Osteocyte (in vitro differentiated cells): ENCODE measurements around the gene CAVIN4. TPM values are rescaled to one million over a fixed set of nuclear protein-coding genes. Genes with fewer than 3 reads are reported as not detected.

Experiments
- DNase-seq: peaks from one replicate; pipeline ENCODE4 v3.0.0; 2021; ENCODE audit warnings: mixed read lengths; ENCODE audit not compliant: unreplicated experiment; ENCODE audit errors: extremely low spot score
- H3K27ac Mint-ChIP-seq: one replicate; pipeline ENCODE4 v1.8.0; 2021; ENCODE audit warnings: mild to moderate bottlenecking, mixed read lengths; ENCODE audit not compliant: unreplicated experiment
- H3K27me3 Mint-ChIP-seq: one replicate; pipeline ENCODE4 v1.8.0; 2021; ENCODE audit warnings: mixed read lengths; ENCODE audit not compliant: unreplicated experiment
- H3K36me3 Mint-ChIP-seq: one replicate; pipeline ENCODE4 v1.8.0; 2021; ENCODE audit warnings: mixed read lengths; ENCODE audit not compliant: unreplicated experiment
- H3K4me1 Mint-ChIP-seq: one replicate; pipeline ENCODE4 v1.8.0; 2021; ENCODE audit warnings: mixed read lengths; ENCODE audit not compliant: unreplicated experiment
- H3K4me3 Mint-ChIP-seq: one replicate; pipeline ENCODE4 v1.8.0; 2021; ENCODE audit warnings: mild to moderate bottlenecking, moderate library complexity, mixed read lengths; ENCODE audit not compliant: unreplicated experiment
- H3K9me3 Mint-ChIP-seq: one replicate; pipeline ENCODE4 v1.8.0; 2021; ENCODE audit warnings: mixed read lengths; ENCODE audit not compliant: unreplicated experiment
- CTCF ChIP-seq: fragments of 200-600 bp; sonication (generic); IDR thresholded peaks from 2 replicates; pipeline ENCODE4 v1.5.0; 2021; ENCODE audit warnings: antibody characterized with exemption, mild to moderate bottlenecking, moderate library complexity
- total RNA-seq: library from RNA; stranded (reverse); gene quantifications from 2 replicates; pipeline ENCODE4 v1.2.1, GENCODE V29; 2021

Gene CAVIN4
- total RNA-seq, 1 donor from 2014 or later, result 1.1 TPM

DNA sequence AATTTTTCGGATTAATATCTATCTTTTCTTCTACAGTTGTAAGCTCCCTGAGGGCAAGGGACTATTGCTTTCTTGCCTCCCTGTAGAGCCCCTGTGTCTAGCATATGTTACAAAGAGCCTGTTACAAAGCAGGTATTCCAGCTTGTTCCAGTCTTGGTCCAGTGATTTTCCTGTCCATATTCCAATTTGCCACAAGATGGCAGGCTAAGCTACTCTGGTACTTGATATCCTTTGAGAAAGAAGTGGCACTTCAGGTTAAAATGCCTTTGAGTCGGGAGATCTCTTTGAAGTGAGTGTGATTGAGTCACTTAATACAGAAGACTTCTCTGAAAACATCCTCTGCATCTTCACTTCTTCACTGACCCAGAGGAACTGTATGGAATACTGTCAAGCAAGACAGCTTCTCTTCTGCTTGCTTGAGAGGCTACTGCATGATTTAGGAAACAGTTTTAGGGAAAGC lies 24.5 kb downstream of the CAVIN4 start:
- H3K36me3 Mint-ChIP-seq, result no peaks in the 10 kb centered on the region
- H3K9me3 Mint-ChIP-seq, result no peaks in the 10 kb centered on the region
- peak; percentile 72 for TF ChIP-seq CTCF
- H3K27me3 Mint-ChIP-seq, result peaks cover 15% of the 10 kb centered on the region
- H3K27ac Mint-ChIP-seq, result no peak overlapping the region
- H3K4me3 Mint-ChIP-seq, result no peak overlapping the region
- peaks cover 12% of the 10 kb centered on the region for H3K4me1 Mint-ChIP-seq
- no peak for DNase-seq

- H3K36me3 Mint-ChIP-seq, result no peaks in the 10 kb centered on the region
- H3K4me3 Mint-ChIP-seq, result no peak overlapping the region
- no peaks in the 10 kb centered on the region for H3K9me3 Mint-ChIP-seq
- DNase-seq, result no peak
- peaks cover 6% of the 10 kb centered on the region for H3K27me3 Mint-ChIP-seq
- no peak for TF ChIP-seq CTCF
- H3K27ac Mint-ChIP-seq, result no peak overlapping the region
- no peaks in the 10 kb centered on the region for H3K4me1 Mint-ChIP-seq
Measured at GRCh38 chr9:100605405-100605804, 27.5 kb downstream of the CAVIN4 start.

DNA sequence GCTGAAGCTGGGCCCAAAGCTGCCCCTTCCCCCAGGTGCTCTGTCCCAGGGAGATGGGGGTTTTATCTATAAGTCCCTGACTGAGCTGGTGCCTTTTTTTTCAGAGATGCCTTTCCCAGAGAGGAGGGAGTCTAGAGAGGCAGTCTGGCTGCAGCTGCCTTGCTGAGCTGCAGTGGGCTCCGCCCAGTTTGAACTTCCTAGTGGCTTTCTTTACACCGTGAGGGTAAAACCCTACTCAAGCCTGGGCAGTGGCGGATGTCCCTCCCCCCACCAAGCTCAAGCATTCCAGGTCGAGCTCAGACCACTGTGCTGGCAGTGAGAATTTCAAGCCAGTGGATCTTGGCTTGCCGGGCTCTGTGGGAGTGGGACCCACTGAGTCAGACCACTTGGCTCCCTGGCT lies 41.3 kb downstream of the CAVIN4 start:
- H3K27me3 Mint-ChIP-seq, result peaks cover 6% of the 10 kb centered on the region
- no peaks in the 10 kb centered on the region for H3K4me1 Mint-ChIP-seq
- H3K4me3 Mint-ChIP-seq, result no peak overlapping the region
- no peak for TF ChIP-seq CTCF
- no peaks in the 10 kb centered on the region for H3K36me3 Mint-ChIP-seq
- peaks cover 14% of the 10 kb centered on the region for H3K9me3 Mint-ChIP-seq
- no peak overlapping the region for H3K27ac Mint-ChIP-seq
- DNase-seq, result no peak

DNA sequence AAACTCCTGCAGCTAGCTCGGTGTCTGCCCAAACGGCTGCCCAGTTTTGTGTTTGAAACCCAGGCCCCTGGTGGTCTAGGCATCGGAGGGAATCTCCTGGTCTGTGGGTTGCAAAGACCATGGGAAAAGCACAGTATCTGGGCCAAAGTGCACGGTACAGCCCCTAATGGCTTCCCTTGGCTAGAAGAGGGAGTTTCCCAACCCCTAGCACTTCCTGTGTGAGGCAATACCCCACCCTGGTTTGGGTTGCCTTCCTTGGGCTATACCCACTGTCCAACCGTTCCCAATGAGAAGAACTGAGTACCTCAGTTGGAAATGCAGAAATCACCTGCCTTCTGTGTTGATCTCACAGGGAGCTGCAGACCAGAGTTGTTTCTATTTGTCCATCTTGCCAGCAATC lies 41.8 kb downstream of the CAVIN4 start:
- H3K27me3 Mint-ChIP-seq, result peaks cover 6% of the 10 kb centered on the region
- no peak overlapping the region for H3K27ac Mint-ChIP-seq
- H3K4me3 Mint-ChIP-seq, result no peak overlapping the region
- peaks cover 14% of the 10 kb centered on the region for H3K9me3 Mint-ChIP-seq
- no peaks in the 10 kb centered on the region for H3K36me3 Mint-ChIP-seq
- DNase-seq, result no peak
- TF ChIP-seq CTCF, result no peak
- H3K4me1 Mint-ChIP-seq, result no peaks in the 10 kb centered on the region

- Mint-ChIP-seq H3K9me3 (no peaks in the 10 kb centered on the region), H3K36me3 (no peaks in the 10 kb centered on the region), H3K27ac (no peak overlapping the region), H3K4me3 (no peak overlapping the region), H3K4me1 (no peaks in the 10 kb centered on the region), H3K27me3 (peaks cover 10% of the 10 kb centered on the region)
- no peak for TF ChIP-seq CTCF
- no peak for DNase-seq
Measured at GRCh38 chr9:100623969-100624368, 46.1 kb downstream of the CAVIN4 start.
